OCI-LY1 (cell line): ENCODE measurements around the gene DCAF5.

Experiments
- CTCF ChIP-seq: fragments of 200-600 bp; sonication (generic), shearing (Covaris generic); IDR thresholded peaks from 2 replicates; pipeline ENCODE4 v1.5.1; 2017; ENCODE audit warnings: mild to moderate bottlenecking, antibody characterized with exemption, low read length, moderate library complexity, mixed read lengths
- EZH2 ChIP-seq: fragments of 200-600 bp; sonication (generic), shearing (Covaris generic); IDR thresholded peaks from 2 replicates; pipeline ENCODE4 v1.8.0; 2017; ENCODE audit warnings: borderline replicate concordance, mixed run types, mild to moderate bottlenecking, antibody characterized with exemption, low read length, moderate library complexity, mixed read lengths

GRCh38 chr14:69139743-69140142 lies 13.2 kb downstream of the DCAF5 start:
- no peak for TF ChIP-seq CTCF
- no peak for TF ChIP-seq EZH2
